Measurements from ENCODE around the gene LCE2D.

LCE2D gene

GRCh38 chr1:152697701-152698600 is 34.8 kb downstream of the LCE2D start, which contains the start of gene LCE2A:
Gene LCE2A (plus strand): TSS chr1:152698345. CDS start chr1:152698902, 557 bp downstream.
- DNase-seq (ENCODE audit: low spot score) = no peak

GRCh38 chr1:152699746-152700145 is 36.6 kb downstream of the LCE2D start:
- no peak for DNase-seq (ENCODE audit: low spot score)

- no peak for DNase-seq (ENCODE audit: low spot score)
Measured at GRCh38 chr1:152707860-152708259, 44.7 kb downstream of the LCE2D start, which contains the start of gene LCE4A. Gene LCE4A (plus strand): TSS chr1:152708160. CDS start chr1:152709076, 916 bp downstream.

Data from putamen (tissue), 1 donor.